Adrenal gland (tissue), 5 donors: ENCODE results near the gene EYS.

Experiments
- POLR2A ChIP-seq, 2 donors: fragments of 450-650 bp; IDR thresholded peaks; one replicate each; pipeline ENCODE4 v1.6.1; 2017; ENCODE audit warnings: antibody characterized with exemption in 2 of 2, mild to moderate bottlenecking in 2 of 2, moderate library complexity in 1 of 2
- TF ChIP-seq, protein P1 (sequence below), 6 experiments: fragments of 450-650 bp in 4 of 6; fragments of 200-600 bp in 2 of 6; sonication (generic) in 1 of 6; IDR thresholded peaks; 1 replicate in 5 of 6; 2 replicates in 1 of 6; pipeline versions ENCODE4 v1.5.1 to v1.8.0; 2016 to 2021; ENCODE audit warnings: antibody characterized with exemption in 6 of 6, mild to moderate bottlenecking in 2 of 6, moderate library complexity in 1 of 6
- donor health status: DM: no; HTN: no; CAD: no.

DNA sequence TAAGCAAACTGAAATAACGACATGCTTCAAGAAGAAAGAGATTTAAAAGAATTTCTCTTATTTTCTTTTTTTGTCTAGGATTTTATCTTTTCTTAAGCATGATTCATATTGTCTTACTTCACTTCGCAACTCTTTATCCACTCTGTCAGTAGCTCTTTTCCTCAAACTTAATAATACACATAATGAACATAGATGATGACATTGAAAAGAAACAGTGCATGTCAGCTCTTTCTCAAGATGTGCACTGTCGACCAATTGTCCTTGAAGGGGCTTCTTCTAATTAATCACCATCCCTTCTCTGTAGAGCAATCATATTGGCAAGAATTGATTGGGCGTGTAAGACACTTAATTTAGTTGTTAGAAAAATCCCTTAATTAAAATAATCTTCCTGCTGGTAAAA is 356.5 kb downstream of the EYS start:
- no peak for TF ChIP-seq POLR2A (IDR thresholded peaks at IDR 0.05)
- TF ChIP-seq, protein P1, sequence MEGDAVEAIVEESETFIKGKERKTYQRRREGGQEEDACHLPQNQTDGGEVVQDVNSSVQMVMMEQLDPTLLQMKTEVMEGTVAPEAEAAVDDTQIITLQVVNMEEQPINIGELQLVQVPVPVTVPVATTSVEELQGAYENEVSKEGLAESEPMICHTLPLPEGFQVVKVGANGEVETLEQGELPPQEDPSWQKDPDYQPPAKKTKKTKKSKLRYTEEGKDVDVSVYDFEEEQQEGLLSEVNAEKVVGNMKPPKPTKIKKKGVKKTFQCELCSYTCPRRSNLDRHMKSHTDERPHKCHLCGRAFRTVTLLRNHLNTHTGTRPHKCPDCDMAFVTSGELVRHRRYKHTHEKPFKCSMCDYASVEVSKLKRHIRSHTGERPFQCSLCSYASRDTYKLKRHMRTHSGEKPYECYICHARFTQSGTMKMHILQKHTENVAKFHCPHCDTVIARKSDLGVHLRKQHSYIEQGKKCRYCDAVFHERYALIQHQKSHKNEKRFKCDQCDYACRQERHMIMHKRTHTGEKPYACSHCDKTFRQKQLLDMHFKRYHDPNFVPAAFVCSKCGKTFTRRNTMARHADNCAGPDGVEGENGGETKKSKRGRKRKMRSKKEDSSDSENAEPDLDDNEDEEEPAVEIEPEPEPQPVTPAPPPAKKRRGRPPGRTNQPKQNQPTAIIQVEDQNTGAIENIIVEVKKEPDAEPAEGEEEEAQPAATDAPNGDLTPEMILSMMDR (IDR thresholded peaks at IDR 0.05): no peak
